ENCODE measurements around the gene SH3GL1.
"Not testable (repeated sequence)": the region's sequence is repeated elsewhere in the genome, so short reads cannot be mapped to it uniquely, and the experiment has no call there.

GRCh38 chr19:4328991-4329681 lies 71.2 kb downstream of the SH3GL1 start:
- TF ChIP-seq POLR2AphosphoS5 (IDR thresholded peaks at IDR 0.05; ENCODE audit: low read depth, low read length); POLR2A (IDR thresholded peaks at IDR 0.05; ENCODE audit: low read depth, low read length); TAF1 (IDR thresholded peaks at IDR 0.05; ENCODE audit: borderline replicate concordance, low read depth, low read length): not testable (repeated sequence)
